Mucosa of gallbladder (tissue), 1 donor: Measurements from ENCODE around the gene TBC1D5. TPM values are rescaled to one million over a fixed set of nuclear protein-coding genes. Genes with fewer than 3 reads are reported as not detected.
"Not testable (repeated sequence)": the region's sequence is repeated elsewhere in the genome, so short reads cannot be mapped to it uniquely, and the experiment has no call there.

Experiments
- DNase-seq: peaks from one replicate; pipeline ENCODE4 v3.0.0-alpha.2; 2020; ENCODE audit warnings: low spot score
- total RNA-seq: library from RNA; stranded (reverse); gene quantifications from one replicate; pipeline ENCODE4 v1.2.1, GENCODE V29; 2021
- donor health status: DM: no; HTN: no; CAD: no.

Gene TBC1D5
- total RNA-seq, 1 donor from 2014 or later: 60.0 TPM

- DNase-seq: no peak
Measured at GRCh38 chr3:17749705-17750293, 7.4 kb upstream of the TBC1D5 start.

- DNase-seq: no peak
Measured at GRCh38 chr3:17749281-17749680, 6.8 kb upstream of the TBC1D5 start.

- DNase-seq: no peak
Measured at GRCh38 chr3:17747890-17748247, 5.4 kb upstream of the TBC1D5 start.

- DNase-seq: no peak
Measured at GRCh38 chr3:17747174-17747889, 4.9 kb upstream of the TBC1D5 start.

- no peak for DNase-seq
Measured at GRCh38 chr3:17745894-17746293, 3.5 kb upstream of the TBC1D5 start.

GRCh38 chr3:17745301-17745700 lies 2.9 kb upstream of the TBC1D5 start:
- DNase-seq: no peak

GRCh38 chr3:17744693-17745092 lies 2.3 kb upstream of the TBC1D5 start:
- no peak for DNase-seq

GRCh38 chr3:17743658-17743995 lies 1.2 kb upstream of the TBC1D5 start:
- DNase-seq: no peak

GRCh38 chr3:17742880-17743657 lies 638 bp upstream of the TBC1D5 start:
- no peak for DNase-seq

GRCh38 chr3:17741621-17742101 lies 770 bp downstream of the TBC1D5 start:
- peak; percentile 57 for DNase-seq

- DNase-seq: no peak
Measured at GRCh38 chr3:17740721-17741141, 1.7 kb downstream of the TBC1D5 start.

- DNase-seq: no peak
Measured at GRCh38 chr3:17738921-17739320, 3.5 kb downstream of the TBC1D5 start.

- DNase-seq: no peak
Measured at GRCh38 chr3:17738219-17738618, 4.2 kb downstream of the TBC1D5 start.

- no peak for DNase-seq
Measured at GRCh38 chr3:17737591-17737990, 4.8 kb downstream of the TBC1D5 start.

- not testable (repeated sequence) for DNase-seq
Measured at GRCh38 chr3:17735362-17735761, 7.1 kb downstream of the TBC1D5 start.

GRCh38 chr3:17733768-17734167 lies 8.7 kb downstream of the TBC1D5 start:
- no peak for DNase-seq

- no peak for DNase-seq
Measured at GRCh38 chr3:17733215-17733614, 9.2 kb downstream of the TBC1D5 start.

GRCh38 chr3:17730318-17730967 lies 12.0 kb downstream of the TBC1D5 start:
- no peak for DNase-seq

GRCh38 chr3:17726313-17726712 lies 16.1 kb downstream of the TBC1D5 start:
- no peak for DNase-seq

- not testable (repeated sequence) for DNase-seq
Measured at GRCh38 chr3:17725844-17726243, 16.6 kb downstream of the TBC1D5 start.

- no peak for DNase-seq
Measured at GRCh38 chr3:17724948-17725347, 17.5 kb downstream of the TBC1D5 start.

GRCh38 chr3:17724122-17724521 lies 18.3 kb downstream of the TBC1D5 start:
- no peak for DNase-seq
